Measurements from ENCODE around the gene TNIK. TPM values are rescaled to one million over a fixed set of nuclear protein-coding genes. Genes with fewer than 3 reads are reported as not detected.

The TNIK gene
- total RNA-seq, 1 experiment from 2014 or later: 7.0 TPM

GRCh38 chr3:171342783-171343420 lies 117.3 kb downstream of the TNIK start:
- ATAC-seq (no peak), DNase-seq (no peak)
- Histone ChIP-seq H3K36me3 (ENCODE audit: low read depth, low read length) (no peaks in the 10 kb centered on the region), H3K9me2 (replicated peaks; ENCODE audit: low read length) (no peaks in the 10 kb centered on the region), H3K4me2 (ENCODE audit: low read length) (no peak overlapping the region), H3K9me3 (ENCODE audit: low read length) (no peaks in the 10 kb centered on the region), H3F3A (ENCODE audit: low read length, unreplicated experiment) (no peaks in the 10 kb centered on the region), H3K27me3 (ENCODE audit: low read length) (no peaks in the 10 kb centered on the region), H3K79me2 (ENCODE audit: low read length) (no peaks in the 10 kb centered on the region), H3K4me3 (ENCODE audit: low read length) (no peak overlapping the region), H3K27ac (ENCODE audit: low read length) (no peak overlapping the region), H2AFZ (ENCODE audit: low read length) (no peak overlapping the region), H4K20me1 (ENCODE audit: low read length) (no peaks in the 10 kb centered on the region), H3K9ac (ENCODE audit: low read length) (no peak overlapping the region), H3K4me1 (ENCODE audit: insufficient read depth, low read length) (peaks cover 10% of the 10 kb centered on the region)
- ChIA-PET POLR2A (ENCODE audit: unreplicated experiment) (no interaction called here), CTCF (no interaction called here)
- no TSS peak for BruUV-seq (replicated peaks)
- TF ChIP-seq EZH2phosphoT487 (IDR thresholded peaks at IDR 0.05; ENCODE audit: borderline replicate concordance, low read length) (no peak), EZH2 (IDR thresholded peaks at IDR 0.05; ENCODE audit: low read length, unreplicated experiment) (no peak), CTCF (conservative IDR thresholded peaks at IDR 0.05; ENCODE audit: low read depth, low read length) (no peak)
- intact Hi-C loops (cut with micrococcal nuclease): no loop called here

GRCh38 chr3:171342200-171342599 lies 118.0 kb downstream of the TNIK start:
- DNase-seq: no peak
- Histone ChIP-seq H3K9ac (ENCODE audit: low read length) (no peak overlapping the region), H3K36me3 (ENCODE audit: low read depth, low read length) (no peaks in the 10 kb centered on the region), H4K20me1 (ENCODE audit: low read length) (no peaks in the 10 kb centered on the region), H3K27me3 (ENCODE audit: low read length) (no peaks in the 10 kb centered on the region), H3K4me1 (ENCODE audit: insufficient read depth, low read length) (peaks cover 3% of the 10 kb centered on the region), H3K4me2 (ENCODE audit: low read length) (no peak overlapping the region), H3K4me3 (ENCODE audit: low read length) (no peak overlapping the region), H2AFZ (ENCODE audit: low read length) (no peak overlapping the region), H3F3A (ENCODE audit: low read length, unreplicated experiment) (no peaks in the 10 kb centered on the region), H3K9me3 (ENCODE audit: low read length) (no peaks in the 10 kb centered on the region), H3K27ac (ENCODE audit: low read length) (no peak overlapping the region), H3K9me2 (replicated peaks; ENCODE audit: low read length) (no peaks in the 10 kb centered on the region), H3K79me2 (ENCODE audit: low read length) (no peaks in the 10 kb centered on the region)
- ATAC-seq: no peak
- intact Hi-C loops (cut with micrococcal nuclease): no loop called here
- no TSS peak for BruUV-seq (replicated peaks)
- ChIA-PET POLR2A (ENCODE audit: unreplicated experiment) (no interaction called here), CTCF (no interaction called here)
- TF ChIP-seq EZH2 (IDR thresholded peaks at IDR 0.05; ENCODE audit: low read length, unreplicated experiment): no peak
- no peak for TF ChIP-seq EZH2phosphoT487 (IDR thresholded peaks at IDR 0.05; ENCODE audit: borderline replicate concordance, low read length)
- no peak for TF ChIP-seq CTCF (conservative IDR thresholded peaks at IDR 0.05; ENCODE audit: low read depth, low read length)

GRCh38 chr3:171340434-171340833 lies 119.8 kb downstream of the TNIK start:
- Histone ChIP-seq H3K27me3 (ENCODE audit: low read length) (no peaks in the 10 kb centered on the region), H3K27ac (ENCODE audit: low read length) (no peak overlapping the region), H2AFZ (ENCODE audit: low read length) (no peak overlapping the region), H3K4me3 (ENCODE audit: low read length) (no peak overlapping the region), H3F3A (ENCODE audit: low read length, unreplicated experiment) (no peaks in the 10 kb centered on the region), H3K4me1 (ENCODE audit: insufficient read depth, low read length) (no peaks in the 10 kb centered on the region), H4K20me1 (ENCODE audit: low read length) (no peaks in the 10 kb centered on the region), H3K79me2 (ENCODE audit: low read length) (no peaks in the 10 kb centered on the region), H3K9ac (ENCODE audit: low read length) (no peak overlapping the region), H3K4me2 (ENCODE audit: low read length) (no peak overlapping the region), H3K9me2 (replicated peaks; ENCODE audit: low read length) (no peaks in the 10 kb centered on the region), H3K9me3 (ENCODE audit: low read length) (no peaks in the 10 kb centered on the region), H3K36me3 (ENCODE audit: low read depth, low read length) (no peaks in the 10 kb centered on the region)
- intact Hi-C loops (cut with micrococcal nuclease): no loop called here
- CTCF ChIA-PET: no interaction called here
- TF ChIP-seq CTCF (conservative IDR thresholded peaks at IDR 0.05; ENCODE audit: low read depth, low read length) (no peak), EZH2 (IDR thresholded peaks at IDR 0.05; ENCODE audit: low read length, unreplicated experiment) (no peak), EZH2phosphoT487 (IDR thresholded peaks at IDR 0.05; ENCODE audit: borderline replicate concordance, low read length) (no peak)
- no peak for DNase-seq
- POLR2A ChIA-PET (ENCODE audit: unreplicated experiment): no interaction called here
- no TSS peak for BruUV-seq (replicated peaks)
- no peak for ATAC-seq
